Fibroblast of mammary gland (primary cell): Measurements from ENCODE around the gene SIRT7.

ENCODE experiments used
- DNase-seq: peaks from one replicate; pipeline ENCODE4 v3.0.0-alpha.2; 2010; ENCODE audit warnings: low read depth
- H3K4me3 ChIP-seq: 2 replicates; pipeline ENCODE4 v1.5.1; 2011; ENCODE audit warnings: low read depth, mild to moderate bottlenecking, low read length, moderate library complexity; ENCODE audit not compliant: control insufficient read depth
- TF ChIP-seq, protein P1 (sequence below): conservative IDR thresholded peaks from 2 replicates; pipeline ENCODE4 v1.5.1; 2011; ENCODE audit warnings: low read depth, low read length, inconsistent platforms; ENCODE audit not compliant: control insufficient read depth, insufficient read depth

The SIRT7 gene

GRCh38 chr17:81931189-81931556 is 13.2 kb upstream of the SIRT7 start:
- no peak overlapping the region for H3K4me3 ChIP-seq
- TF ChIP-seq, protein P1, sequence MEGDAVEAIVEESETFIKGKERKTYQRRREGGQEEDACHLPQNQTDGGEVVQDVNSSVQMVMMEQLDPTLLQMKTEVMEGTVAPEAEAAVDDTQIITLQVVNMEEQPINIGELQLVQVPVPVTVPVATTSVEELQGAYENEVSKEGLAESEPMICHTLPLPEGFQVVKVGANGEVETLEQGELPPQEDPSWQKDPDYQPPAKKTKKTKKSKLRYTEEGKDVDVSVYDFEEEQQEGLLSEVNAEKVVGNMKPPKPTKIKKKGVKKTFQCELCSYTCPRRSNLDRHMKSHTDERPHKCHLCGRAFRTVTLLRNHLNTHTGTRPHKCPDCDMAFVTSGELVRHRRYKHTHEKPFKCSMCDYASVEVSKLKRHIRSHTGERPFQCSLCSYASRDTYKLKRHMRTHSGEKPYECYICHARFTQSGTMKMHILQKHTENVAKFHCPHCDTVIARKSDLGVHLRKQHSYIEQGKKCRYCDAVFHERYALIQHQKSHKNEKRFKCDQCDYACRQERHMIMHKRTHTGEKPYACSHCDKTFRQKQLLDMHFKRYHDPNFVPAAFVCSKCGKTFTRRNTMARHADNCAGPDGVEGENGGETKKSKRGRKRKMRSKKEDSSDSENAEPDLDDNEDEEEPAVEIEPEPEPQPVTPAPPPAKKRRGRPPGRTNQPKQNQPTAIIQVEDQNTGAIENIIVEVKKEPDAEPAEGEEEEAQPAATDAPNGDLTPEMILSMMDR: no peak
- no peak for DNase-seq

- H3K4me3 ChIP-seq: no peak overlapping the region
Measured at GRCh38 chr17:81930142-81931125, 12.5 kb upstream of the SIRT7 start.

DNA sequence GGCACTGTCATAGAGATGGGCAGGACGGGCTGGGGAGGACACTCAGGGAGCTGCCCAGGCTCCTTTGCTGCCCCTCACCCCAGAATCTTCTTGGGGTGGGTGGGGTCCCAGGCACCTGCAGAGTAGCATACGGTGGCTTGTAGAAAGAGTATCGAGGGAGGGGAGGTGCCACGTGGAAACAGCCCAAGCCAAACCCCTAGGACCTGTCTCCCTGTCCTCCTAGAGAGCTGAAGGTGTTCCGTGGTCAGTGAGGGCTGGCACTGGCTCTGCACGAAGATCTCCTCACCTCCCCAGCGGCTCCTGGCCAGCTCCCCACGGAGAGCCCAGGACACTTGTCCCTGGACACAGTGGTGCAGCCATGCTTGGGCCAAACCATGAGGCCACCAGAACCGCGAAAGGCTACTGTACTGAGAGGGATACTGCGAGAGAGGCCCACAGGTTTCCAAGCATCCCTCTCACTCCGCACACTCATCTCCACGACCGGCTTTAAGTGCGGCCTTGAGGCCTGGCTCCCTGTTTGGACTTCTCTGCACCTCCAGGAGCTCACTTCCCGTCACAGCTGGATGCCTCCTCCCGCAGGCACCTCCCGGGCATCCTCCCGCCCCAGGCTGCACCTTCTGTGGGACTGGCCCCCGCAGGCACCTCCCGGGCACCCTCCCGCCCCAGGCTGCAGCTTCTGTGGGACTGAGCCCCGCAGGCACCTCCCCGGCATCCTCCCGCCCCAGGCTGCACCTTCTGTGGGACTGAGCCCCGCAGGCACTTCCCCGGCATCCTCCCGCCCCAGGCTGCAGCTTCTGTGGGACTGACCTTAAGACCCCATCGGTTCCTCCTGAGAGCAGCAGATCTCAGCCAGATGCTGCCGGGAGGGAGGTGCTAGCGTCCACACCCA is 11.5 kb upstream of the SIRT7 start:
- no peak for DNase-seq
- TF ChIP-seq, protein P1: no peak
- no peak overlapping the region for H3K4me3 ChIP-seq

More at GRCh38 chr17:81930142-81931125, 12.5 kb upstream of the SIRT7 start:
- TF ChIP-seq, protein P1: no peak
- DNase-seq: no peak

- no peak for DNase-seq
- TF ChIP-seq, protein P1: no peak
- peak overlapping the region; percentile 52 for H3K4me3 ChIP-seq
Measured at GRCh38 chr17:81928544-81929252, 10.7 kb upstream of the SIRT7 start.

DNA sequence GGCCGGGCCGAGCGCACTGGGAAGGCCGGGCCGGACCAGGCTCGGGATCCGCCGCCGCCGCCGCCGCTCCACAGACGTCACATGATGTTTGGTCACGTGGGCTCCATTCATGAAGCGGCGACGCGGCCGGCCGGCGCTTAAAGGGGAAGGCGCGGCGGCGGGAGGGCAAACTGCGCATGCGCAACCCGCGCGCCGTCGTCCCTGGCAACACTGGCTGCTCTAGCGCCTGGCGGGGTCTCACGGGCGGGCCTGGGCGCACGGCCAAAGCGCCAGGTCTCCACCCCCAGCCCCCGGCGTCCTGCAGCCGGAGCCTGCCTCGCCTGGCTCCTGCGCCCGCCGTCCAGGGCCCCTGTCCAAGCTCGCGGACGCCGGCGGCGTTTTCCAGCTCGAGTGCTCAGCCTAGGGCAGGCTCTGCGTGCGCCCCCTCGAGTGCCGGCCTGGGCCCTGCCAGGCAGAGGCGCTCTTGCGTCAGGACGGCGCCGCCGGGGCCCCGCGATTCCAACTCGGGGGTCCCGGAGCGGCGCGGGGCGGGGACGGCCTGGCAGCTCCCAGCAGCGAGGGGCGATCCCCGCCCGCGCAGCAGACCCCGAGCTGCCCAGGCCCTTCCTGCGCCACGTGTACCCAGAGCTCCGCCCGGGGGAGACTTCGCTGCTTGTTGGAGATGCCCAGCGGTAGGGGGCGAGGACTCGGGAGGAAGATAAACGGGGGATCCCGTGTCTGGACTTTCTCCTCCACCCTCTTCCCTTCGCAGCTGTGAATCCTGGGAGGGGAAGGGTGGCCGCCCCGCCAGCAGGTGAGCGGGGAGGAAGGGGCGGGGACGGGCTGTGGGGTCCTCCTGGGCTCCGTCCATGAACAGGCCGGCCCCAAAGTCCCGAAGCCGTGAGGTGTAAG is 9.9 kb upstream of the SIRT7 start, which contains the start of gene MAFG:
MAFG (minus strand) TSS at position 83 of the 891 bp plus-strand sequence. CDS start 4,550 bp downstream, outside the sequence.
- peak; percentile 88 for DNase-seq
- peak within 1 kb of the TSS; percentile 71 for H3K4me3 ChIP-seq
- TF ChIP-seq, protein P1: peak; percentile 2
